ENCODE measurements around the gene NSF. TPM values are rescaled to one million over a fixed set of nuclear protein-coding genes. Genes with fewer than 3 reads are reported as not detected.

Gene NSF
- total RNA-seq, 2 experiments from 2014 or later: 35.3 to 42.5 TPM

- H3K36me3 ChIP-seq (ENCODE audit: insufficient read depth, low read length): no peaks in the 10 kb centered on the region
- H3K27ac ChIP-seq (ENCODE audit: low read depth, low read length, poor library complexity, severe bottlenecking): no peak overlapping the region
- no peaks in the 10 kb centered on the region for H3K9me3 ChIP-seq (ENCODE audit: low read length)
- no peak overlapping the region for H2AFZ ChIP-seq (ENCODE audit: low read length)
- ChIA-PET POLR2A (no interaction called here), CTCF (ENCODE audit: unreplicated experiment) (no interaction called here)
- no TSS peak for BruUV-seq (replicated peaks)
- H3K4me1 ChIP-seq (ENCODE audit: insufficient read depth, low read length, poor library complexity, severe bottlenecking): peaks cover 35% of the 10 kb centered on the region
- no peak overlapping the region for H3K4me2 ChIP-seq (ENCODE audit: low read length)
- intact Hi-C loops (cut with micrococcal nuclease; ENCODE audit: unreplicated experiment): no loop called here
- TF ChIP-seq CTCF (conservative IDR thresholded peaks at IDR 0.05; ENCODE audit: low read length) (no peak), EZH2phosphoT487 (IDR thresholded peaks at IDR 0.05; ENCODE audit: borderline replicate concordance, low read depth, low read length) (no peak)
- H3K79me2 ChIP-seq (ENCODE audit: insufficient read depth, low read depth, low read length): no peaks in the 10 kb centered on the region
- no peak for DNase-seq (ENCODE audit: low spot score)
- H3K9me2 ChIP-seq (ENCODE audit: insufficient read depth, low read length): no peaks in the 10 kb centered on the region
- H4K20me1 ChIP-seq (ENCODE audit: insufficient read depth, low read length): no peaks in the 10 kb centered on the region
- no peak overlapping the region for H3K4me3 ChIP-seq (ENCODE audit: low read depth, low read length, poor library complexity, severe bottlenecking)
Observed at GRCh38 chr17:46774108-46774737, 183.8 kb downstream of the NSF start.

- Histone ChIP-seq H3K9me3 (ENCODE audit: low read length) (no peaks in the 10 kb centered on the region), H3K27ac (ENCODE audit: low read depth, low read length, poor library complexity, severe bottlenecking) (no peak overlapping the region), H3K9me2 (ENCODE audit: insufficient read depth, low read length) (no peaks in the 10 kb centered on the region), H3K36me3 (ENCODE audit: insufficient read depth, low read length) (no peaks in the 10 kb centered on the region), H3K4me3 (ENCODE audit: low read depth, low read length, poor library complexity, severe bottlenecking) (no peak overlapping the region), H3K4me2 (ENCODE audit: low read length) (peak overlapping the region; percentile 3; the same call in 1 of the 2 replicates), H3K4me1 (ENCODE audit: insufficient read depth, low read length, poor library complexity, severe bottlenecking) (peaks cover 31% of the 10 kb centered on the region), H4K20me1 (ENCODE audit: insufficient read depth, low read length) (no peaks in the 10 kb centered on the region), H3K79me2 (ENCODE audit: insufficient read depth, low read depth, low read length) (no peaks in the 10 kb centered on the region), H2AFZ (ENCODE audit: low read length) (peak overlapping the region; percentile 12; the same call in 1 of the 2 replicates)
- ChIA-PET POLR2A (no interaction called here), CTCF (ENCODE audit: unreplicated experiment) (no interaction called here)
- no TSS peak for BruUV-seq (replicated peaks)
- TF ChIP-seq CTCF (conservative IDR thresholded peaks at IDR 0.05; ENCODE audit: low read length) (no peak), EZH2phosphoT487 (IDR thresholded peaks at IDR 0.05; ENCODE audit: borderline replicate concordance, low read depth, low read length) (no peak)
- intact Hi-C loops (cut with micrococcal nuclease; ENCODE audit: unreplicated experiment): no loop called here
- no peak for DNase-seq (ENCODE audit: low spot score)
Observed at GRCh38 chr17:46776298-46777005, 186.0 kb downstream of the NSF start.
